ENCODE results near the gene PDGFRB.

PDGFRB gene

GRCh38 chr5:150123542-150123941 is 32.1 kb downstream of the PDGFRB start:
- H3K9me3 ChIP-seq (ENCODE audit: control insufficient read depth, low read depth, low read length) = no peaks in the 10 kb centered on the region
- H3K27ac ChIP-seq (ENCODE audit: low read length) = no peak overlapping the region
- no peaks in the 10 kb centered on the region for H3K36me3 ChIP-seq (ENCODE audit: control insufficient read depth, low read depth, low read length)
- H3K9ac ChIP-seq (ENCODE audit: low read length) = no peak overlapping the region
- H3K4me1 ChIP-seq (ENCODE audit: control insufficient read depth, low read depth, low read length) = no peaks in the 10 kb centered on the region
- H3K27me3 ChIP-seq (ENCODE audit: control insufficient read depth, insufficient read depth, low read length) = no peaks in the 10 kb centered on the region
- no peak overlapping the region for H3K4me3 ChIP-seq (ENCODE audit: low read length)

DNA sequence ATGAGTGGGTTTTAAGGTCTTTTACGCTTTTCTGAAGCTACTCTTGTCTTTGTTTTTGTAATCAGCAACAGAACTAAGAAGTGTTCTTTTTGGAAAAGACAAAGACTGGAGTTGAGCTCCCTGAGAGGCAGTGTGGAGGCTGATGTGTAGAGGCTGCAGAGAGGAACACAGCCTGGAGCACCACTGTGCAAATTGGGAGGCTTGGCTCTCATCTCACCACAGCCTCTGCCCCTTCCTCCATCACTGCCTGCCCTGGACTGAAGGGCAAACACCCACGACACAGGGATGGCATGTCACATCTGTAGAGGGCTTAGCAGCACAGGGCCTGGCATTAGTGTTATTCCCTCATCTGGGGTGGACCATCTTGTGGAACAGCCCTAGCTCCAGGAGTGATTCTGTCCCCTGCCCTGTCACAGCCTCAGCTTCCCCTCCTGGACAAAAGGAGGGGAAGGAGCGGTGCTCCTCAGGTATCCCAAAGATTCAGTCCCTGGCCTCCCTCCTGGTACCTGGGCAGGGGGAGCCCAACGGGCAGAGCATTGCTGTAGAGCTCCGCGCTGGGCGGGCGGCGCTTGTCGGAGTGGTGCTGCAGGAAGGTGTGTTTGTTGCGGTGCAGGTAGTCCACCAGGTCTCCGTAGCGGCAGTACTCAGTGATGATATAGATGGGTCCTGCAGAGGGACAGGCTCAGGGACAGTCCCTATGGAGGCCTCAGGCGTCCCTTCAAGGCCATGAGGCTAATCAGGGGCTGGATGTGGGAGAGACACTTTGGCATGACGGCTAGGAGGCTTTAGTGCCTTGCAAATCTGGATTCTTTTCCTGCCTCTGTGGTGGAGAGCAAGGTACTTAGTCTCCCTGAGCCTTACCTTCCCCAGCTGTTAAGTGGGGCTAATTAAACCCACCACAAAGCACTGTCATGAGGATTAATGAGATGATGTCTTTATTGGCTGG is 32.8 kb downstream of the PDGFRB start:
- H3K27me3 ChIP-seq (ENCODE audit: control insufficient read depth, insufficient read depth, low read length) = no peaks in the 10 kb centered on the region
- no peaks in the 10 kb centered on the region for H3K9me3 ChIP-seq (ENCODE audit: control insufficient read depth, low read depth, low read length)
- no peak overlapping the region for H3K4me3 ChIP-seq (ENCODE audit: low read length)
- H3K36me3 ChIP-seq (ENCODE audit: control insufficient read depth, low read depth, low read length) = no peaks in the 10 kb centered on the region
- no peak overlapping the region for H3K9ac ChIP-seq (ENCODE audit: low read length)
- H3K4me1 ChIP-seq (ENCODE audit: control insufficient read depth, low read depth, low read length) = no peaks in the 10 kb centered on the region
- H3K27ac ChIP-seq (ENCODE audit: low read length) = no peak overlapping the region

DNA sequence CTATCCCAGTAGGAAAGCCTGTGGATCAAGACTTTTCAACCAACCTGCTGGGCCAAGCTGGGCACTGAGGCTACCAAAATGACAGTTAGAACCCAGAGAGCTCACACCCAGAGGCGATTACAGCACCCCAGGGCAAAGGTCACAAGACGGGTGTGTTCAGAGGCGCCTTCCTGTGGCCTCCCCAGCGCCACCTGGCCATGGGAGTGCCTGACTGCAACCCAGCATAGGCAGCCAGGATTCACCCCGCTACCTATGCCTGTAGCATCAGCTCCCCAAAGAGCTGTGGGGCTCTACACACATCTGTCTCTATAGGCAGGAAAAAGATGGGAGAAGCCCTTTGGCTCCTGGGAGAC is 33.5 kb downstream of the PDGFRB start:
- Histone ChIP-seq H3K4me1 (ENCODE audit: control insufficient read depth, low read depth, low read length) (no peaks in the 10 kb centered on the region), H3K9ac (ENCODE audit: low read length) (no peak overlapping the region), H3K27me3 (ENCODE audit: control insufficient read depth, insufficient read depth, low read length) (no peaks in the 10 kb centered on the region), H3K4me3 (ENCODE audit: low read length) (no peak overlapping the region), H3K36me3 (ENCODE audit: control insufficient read depth, low read depth, low read length) (no peaks in the 10 kb centered on the region), H3K27ac (ENCODE audit: low read length) (no peak overlapping the region), H3K9me3 (ENCODE audit: control insufficient read depth, low read depth, low read length) (no peaks in the 10 kb centered on the region)

DNA sequence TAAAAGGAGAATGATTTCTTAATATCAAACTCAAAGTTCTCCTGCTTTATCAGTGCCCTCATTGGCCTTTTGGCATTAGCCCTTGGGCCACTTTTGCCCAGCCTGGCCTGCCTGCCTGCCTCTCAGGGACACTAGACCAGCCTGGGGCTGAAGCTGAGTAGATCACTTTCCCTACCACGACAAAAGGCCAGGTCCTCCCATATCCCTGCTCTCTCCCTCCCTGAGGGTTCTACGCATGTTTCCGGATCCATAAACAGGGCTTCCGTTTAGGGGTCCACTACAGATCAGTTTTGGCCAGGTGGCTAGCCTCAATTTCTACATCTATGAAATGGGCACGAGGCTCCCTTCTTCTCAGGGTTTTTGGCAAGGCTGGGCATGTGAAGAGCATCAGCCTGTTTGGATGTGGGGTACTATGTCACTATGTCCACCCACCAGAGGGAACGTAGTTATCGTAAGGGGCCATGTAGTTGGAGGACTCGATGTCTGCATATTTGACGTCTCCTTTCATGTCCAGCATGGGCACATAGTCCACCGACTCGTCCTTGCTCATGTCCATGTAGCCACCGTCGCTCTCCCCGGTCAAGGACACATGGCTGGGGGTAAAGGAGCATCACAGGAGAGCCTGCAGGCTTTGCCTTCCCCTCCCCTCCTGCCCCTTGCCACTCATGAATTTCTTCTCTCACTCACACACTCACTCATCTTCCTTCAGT is 34.0 kb downstream of the PDGFRB start:
- no peaks in the 10 kb centered on the region for H3K9me3 ChIP-seq (ENCODE audit: control insufficient read depth, low read depth, low read length)
- no peaks in the 10 kb centered on the region for H3K36me3 ChIP-seq (ENCODE audit: control insufficient read depth, low read depth, low read length)
- H3K27me3 ChIP-seq (ENCODE audit: control insufficient read depth, insufficient read depth, low read length) = no peaks in the 10 kb centered on the region
- no peaks in the 10 kb centered on the region for H3K4me1 ChIP-seq (ENCODE audit: control insufficient read depth, low read depth, low read length)
- no peak overlapping the region for H3K27ac ChIP-seq (ENCODE audit: low read length)
- no peak overlapping the region for H3K9ac ChIP-seq (ENCODE audit: low read length)
- no peak overlapping the region for H3K4me3 ChIP-seq (ENCODE audit: low read length)

DNA sequence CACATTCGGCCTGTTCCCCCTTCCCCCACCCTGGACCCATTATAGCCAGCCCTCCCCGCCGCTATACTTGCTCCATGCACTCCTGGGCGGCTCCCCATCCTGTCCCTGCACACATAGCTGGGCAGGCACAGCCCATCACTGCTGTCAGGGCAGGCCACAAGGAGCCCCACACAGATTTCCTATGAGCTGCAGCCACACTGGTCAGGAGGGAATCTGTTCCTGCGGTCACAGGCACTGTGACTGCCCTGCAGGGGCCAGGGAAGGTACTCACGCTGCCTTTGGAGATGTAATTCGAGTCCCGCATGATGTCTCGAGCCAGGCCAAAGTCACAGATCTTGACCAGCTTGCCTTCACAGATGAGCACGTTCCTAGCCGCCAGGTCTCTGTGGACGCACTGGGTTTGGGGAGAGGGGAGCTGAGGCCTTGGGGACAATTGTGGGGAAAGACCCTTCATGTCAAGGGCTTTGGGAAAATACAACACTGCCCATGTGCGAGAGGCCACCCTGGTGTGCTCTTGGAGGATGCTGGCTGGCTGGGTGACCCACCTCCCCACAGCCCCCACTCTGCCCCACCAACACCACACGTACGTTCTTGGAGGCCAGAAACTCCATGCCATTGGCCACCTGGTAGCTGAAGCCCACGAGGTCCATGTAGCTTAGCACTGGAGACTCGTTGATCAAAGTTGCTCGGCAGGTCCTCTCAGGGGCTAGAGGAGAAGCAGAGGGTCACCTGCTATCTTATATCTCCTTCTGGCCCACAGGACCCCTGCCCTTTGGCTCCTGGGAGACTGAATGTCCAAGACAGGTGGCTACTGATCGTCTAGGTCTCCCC is 34.8 kb downstream of the PDGFRB start:
- no peak overlapping the region for H3K4me3 ChIP-seq (ENCODE audit: low read length)
- no peaks in the 10 kb centered on the region for H3K36me3 ChIP-seq (ENCODE audit: control insufficient read depth, low read depth, low read length)
- H3K4me1 ChIP-seq (ENCODE audit: control insufficient read depth, low read depth, low read length) = no peaks in the 10 kb centered on the region
- H3K9me3 ChIP-seq (ENCODE audit: control insufficient read depth, low read depth, low read length) = no peaks in the 10 kb centered on the region
- H3K27ac ChIP-seq (ENCODE audit: low read length) = no peak overlapping the region
- no peaks in the 10 kb centered on the region for H3K27me3 ChIP-seq (ENCODE audit: control insufficient read depth, insufficient read depth, low read length)
- H3K9ac ChIP-seq (ENCODE audit: low read length) = no peak overlapping the region

GRCh38 chr5:150120062-150120441 is 35.6 kb downstream of the PDGFRB start:
- Histone ChIP-seq H3K9ac (ENCODE audit: low read length) (no peak overlapping the region), H3K4me3 (ENCODE audit: low read length) (no peak overlapping the region), H3K9me3 (ENCODE audit: control insufficient read depth, low read depth, low read length) (no peaks in the 10 kb centered on the region), H3K36me3 (ENCODE audit: control insufficient read depth, low read depth, low read length) (no peaks in the 10 kb centered on the region), H3K4me1 (ENCODE audit: control insufficient read depth, low read depth, low read length) (no peaks in the 10 kb centered on the region), H3K27me3 (ENCODE audit: control insufficient read depth, insufficient read depth, low read length) (no peaks in the 10 kb centered on the region), H3K27ac (ENCODE audit: low read length) (no peak overlapping the region)

DNA sequence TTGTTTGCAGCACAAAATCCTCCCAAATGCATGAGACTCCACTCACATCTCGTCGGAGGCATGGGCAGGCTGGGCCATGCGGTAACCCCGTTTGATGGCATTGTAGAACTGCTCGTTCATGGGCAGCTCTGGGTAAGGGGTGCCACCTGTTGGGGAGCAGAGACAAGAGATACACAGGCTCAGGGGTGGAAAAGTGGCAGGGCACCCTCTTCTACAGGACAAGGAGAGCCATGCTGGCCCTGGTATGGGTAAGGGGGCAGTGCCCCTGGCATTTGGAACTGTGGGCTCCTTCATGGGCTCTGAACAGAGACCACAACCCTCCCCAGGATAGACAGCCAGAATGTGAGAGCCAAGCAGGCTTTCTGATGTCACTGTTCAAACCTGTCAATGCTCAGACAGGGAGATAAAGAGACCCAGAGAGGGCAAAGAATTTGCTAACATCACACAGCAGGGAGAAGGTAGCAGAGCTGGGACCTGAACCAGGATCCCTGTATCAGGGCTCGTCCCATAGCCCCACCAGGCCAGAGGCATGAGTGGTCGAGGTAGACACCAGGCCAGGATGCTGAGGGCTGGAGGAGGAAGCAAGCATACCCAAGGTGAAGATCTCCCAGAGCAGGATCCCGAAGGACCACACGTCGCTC is 36.1 kb downstream of the PDGFRB start:
- Histone ChIP-seq H3K27me3 (ENCODE audit: control insufficient read depth, insufficient read depth, low read length) (no peaks in the 10 kb centered on the region), H3K9ac (ENCODE audit: low read length) (no peak overlapping the region), H3K36me3 (ENCODE audit: control insufficient read depth, low read depth, low read length) (no peaks in the 10 kb centered on the region), H3K27ac (ENCODE audit: low read length) (no peak overlapping the region), H3K4me1 (ENCODE audit: control insufficient read depth, low read depth, low read length) (no peaks in the 10 kb centered on the region), H3K9me3 (ENCODE audit: control insufficient read depth, low read depth, low read length) (no peaks in the 10 kb centered on the region), H3K4me3 (ENCODE audit: low read length) (no peak overlapping the region)

- H3K9me3 ChIP-seq (ENCODE audit: control insufficient read depth, low read depth, low read length) = no peaks in the 10 kb centered on the region
- H3K4me3 ChIP-seq (ENCODE audit: low read length) = no peak overlapping the region
- no peaks in the 10 kb centered on the region for H3K36me3 ChIP-seq (ENCODE audit: control insufficient read depth, low read depth, low read length)
- H3K27me3 ChIP-seq (ENCODE audit: control insufficient read depth, insufficient read depth, low read length) = no peaks in the 10 kb centered on the region
- no peaks in the 10 kb centered on the region for H3K4me1 ChIP-seq (ENCODE audit: control insufficient read depth, low read depth, low read length)
- no peak overlapping the region for H3K9ac ChIP-seq (ENCODE audit: low read length)
- no peak overlapping the region for H3K27ac ChIP-seq (ENCODE audit: low read length)
Measured at GRCh38 chr5:150118561-150119229, 37.0 kb downstream of the PDGFRB start.

DNA sequence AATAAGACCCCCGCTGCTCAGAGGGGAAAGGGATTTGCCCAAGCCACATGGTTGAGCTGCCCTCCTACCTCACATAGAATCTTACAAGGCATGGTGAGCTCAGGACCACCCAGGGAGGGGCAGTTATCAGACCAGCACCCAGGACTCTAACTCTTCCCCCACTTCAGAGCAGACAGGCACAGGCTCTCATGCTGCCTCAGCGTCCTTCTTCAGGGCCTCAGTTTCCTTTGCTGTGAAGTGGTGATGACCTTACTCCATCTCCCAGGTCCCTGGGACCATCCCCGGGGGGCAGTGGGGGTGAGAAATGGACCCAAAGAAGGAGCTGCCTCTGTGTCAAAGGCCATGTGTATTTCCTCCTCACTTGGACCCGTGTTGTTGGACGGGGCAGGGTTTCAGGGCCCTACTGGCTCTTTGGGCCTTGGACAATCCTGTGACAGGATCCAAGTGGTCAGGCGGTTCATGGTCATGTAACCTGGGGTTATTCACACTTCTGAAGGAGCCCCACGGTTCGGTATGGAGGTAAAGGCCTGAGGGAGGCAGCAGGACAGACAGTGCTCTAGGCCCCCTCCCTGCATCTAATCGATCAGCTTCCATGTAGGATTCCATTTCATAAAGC is 37.6 kb downstream of the PDGFRB start:
- Histone ChIP-seq H3K27me3 (ENCODE audit: control insufficient read depth, insufficient read depth, low read length) (no peaks in the 10 kb centered on the region), H3K9me3 (ENCODE audit: control insufficient read depth, low read depth, low read length) (no peaks in the 10 kb centered on the region), H3K27ac (ENCODE audit: low read length) (no peak overlapping the region), H3K4me3 (ENCODE audit: low read length) (no peak overlapping the region), H3K9ac (ENCODE audit: low read length) (no peak overlapping the region), H3K36me3 (ENCODE audit: control insufficient read depth, low read depth, low read length) (no peaks in the 10 kb centered on the region), H3K4me1 (ENCODE audit: control insufficient read depth, low read depth, low read length) (no peaks in the 10 kb centered on the region)

DNA sequence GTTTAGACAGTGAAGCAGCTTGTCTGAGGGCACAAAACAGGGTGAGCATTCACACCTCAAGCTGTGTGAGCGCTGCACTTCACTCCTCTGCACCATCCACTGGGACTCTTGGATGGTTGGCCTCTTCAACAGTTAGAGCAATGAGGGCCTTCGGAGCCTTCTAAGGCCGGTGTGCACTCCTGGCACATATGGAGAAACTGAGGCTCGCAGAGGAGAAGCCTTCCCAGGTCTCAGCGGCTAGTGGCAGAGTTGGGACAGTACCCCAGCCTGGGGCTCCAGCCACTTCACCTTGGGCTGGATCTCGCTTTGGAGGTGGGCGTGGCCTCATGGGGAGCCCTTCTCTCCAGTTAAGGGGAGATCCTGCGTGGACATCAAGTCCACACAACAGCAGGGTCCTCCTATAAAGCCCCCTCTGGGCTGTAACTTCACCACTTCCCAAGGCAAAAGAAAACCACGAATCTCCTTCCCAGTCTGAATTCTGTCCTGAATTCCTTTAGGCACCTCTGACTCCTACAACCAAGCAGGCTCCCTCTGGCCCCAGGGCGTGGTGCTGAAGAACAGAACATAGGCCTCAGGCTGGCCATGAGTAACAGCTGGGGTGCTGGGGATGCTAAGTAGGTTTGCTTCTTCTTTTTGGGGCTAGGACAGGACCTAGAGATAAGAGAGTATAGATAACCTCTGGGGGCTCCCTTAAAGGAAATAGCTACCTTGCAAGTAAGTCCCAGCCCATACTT is 38.8 kb downstream of the PDGFRB start:
- H3K9ac ChIP-seq (ENCODE audit: low read length) = no peak overlapping the region
- H3K4me1 ChIP-seq (ENCODE audit: control insufficient read depth, low read depth, low read length) = peaks cover 3% of the 10 kb centered on the region
- H3K27ac ChIP-seq (ENCODE audit: low read length) = no peak overlapping the region
- H3K4me3 ChIP-seq (ENCODE audit: low read length) = no peak overlapping the region
- no peaks in the 10 kb centered on the region for H3K9me3 ChIP-seq (ENCODE audit: control insufficient read depth, low read depth, low read length)
- H3K36me3 ChIP-seq (ENCODE audit: control insufficient read depth, low read depth, low read length) = no peaks in the 10 kb centered on the region
- no peaks in the 10 kb centered on the region for H3K27me3 ChIP-seq (ENCODE audit: control insufficient read depth, insufficient read depth, low read length)

All from iPS-18a (cell line).